Trophoblast cell (in vitro differentiated cells and primary cell): Measurements from ENCODE around the gene TNK1.
A peak's percentile ranks its signal among the peaks of the same experiment; 100 is the strongest.

Source experiments
- DNase-seq, 2 donors: peaks; one replicate each; pipeline ENCODE4 v3.0.0-alpha.2; 2016
- H2AFZ ChIP-seq: 2 replicates; pipeline ENCODE4 v1.6.1; 2013; ENCODE audit warnings: low read length, moderate library complexity, mild to moderate bottlenecking; ENCODE audit not compliant: insufficient read depth, poor library complexity
- H2AK5ac ChIP-seq: 2 replicates; pipeline ENCODE4 v1.6.1; 2013; ENCODE audit warnings: mild to moderate bottlenecking, low read length
- H2BK120ac ChIP-seq: 2 replicates; pipeline ENCODE4 v1.6.1; 2013; ENCODE audit warnings: low read length, mild to moderate bottlenecking, moderate library complexity; ENCODE audit not compliant: insufficient read depth, poor library complexity
- H2BK12ac ChIP-seq: 2 replicates; pipeline ENCODE4 v1.6.1; 2013; ENCODE audit warnings: mild to moderate bottlenecking, low read length, moderate library complexity
- H2BK5ac ChIP-seq: 2 replicates; pipeline ENCODE4 v1.6.1; 2013; ENCODE audit warnings: low read length, low read depth, moderate library complexity, mild to moderate bottlenecking; ENCODE audit not compliant: poor library complexity
- H3K14ac ChIP-seq: 2 replicates; pipeline ENCODE4 v1.6.1; 2013; ENCODE audit warnings: mild to moderate bottlenecking, low read length
- H3K18ac ChIP-seq: 2 replicates; pipeline ENCODE4 v1.6.1; 2013; ENCODE audit warnings: mild to moderate bottlenecking, low read length
- H3K23ac ChIP-seq: 2 replicates; pipeline ENCODE4 v1.6.1; 2013; ENCODE audit warnings: low read length
- H3K27ac ChIP-seq: 2 replicates; pipeline ENCODE4 v1.5.1; 2013; ENCODE audit warnings: low read depth, mild to moderate bottlenecking, inconsistent platforms, low read length, moderate library complexity
- H3K27me3 ChIP-seq: 2 replicates; pipeline ENCODE4 v1.6.1; 2013; ENCODE audit warnings: inconsistent platforms, mild to moderate bottlenecking, low read length, moderate library complexity; ENCODE audit not compliant: insufficient read depth
- H3K36me3 ChIP-seq, 2 experiments: 1 replicate in 1 of 2; 2 replicates in 1 of 2; pipeline ENCODE4 v1.6.1; 2013; ENCODE audit warnings: low read length in 2 of 2, mild to moderate bottlenecking in 2 of 2, moderate library complexity in 1 of 2; ENCODE audit not compliant: insufficient read depth in 2 of 2, control insufficient read depth in 1 of 2
- H3K4ac ChIP-seq: 2 replicates; pipeline ENCODE4 v1.6.1; 2013; ENCODE audit warnings: low read depth, mild to moderate bottlenecking, low read length, moderate library complexity
- H3K4me1 ChIP-seq, 2 experiments: 1 replicate in 1 of 2; 2 replicates in 1 of 2; pipeline ENCODE4 v1.6.1; 2013; ENCODE audit warnings: low read length in 2 of 2, mild to moderate bottlenecking in 2 of 2, moderate library complexity in 1 of 2; ENCODE audit not compliant: insufficient read depth in 2 of 2, control insufficient read depth in 1 of 2
- H3K4me2 ChIP-seq: 2 replicates; pipeline ENCODE4 v1.6.1; 2013; ENCODE audit warnings: inconsistent platforms, mild to moderate bottlenecking, low read length, moderate library complexity
- H3K4me3 ChIP-seq: 2 replicates; pipeline ENCODE4 v1.5.1; 2013; ENCODE audit warnings: mild to moderate bottlenecking, low read depth, low read length, inconsistent platforms
- H3K79me1 ChIP-seq: one replicate; pipeline ENCODE4 v1.6.1; 2013; ENCODE audit warnings: low read length
- H3K79me2 ChIP-seq: 2 replicates; pipeline ENCODE4 v1.6.1; 2013; ENCODE audit warnings: low read length, mild to moderate bottlenecking; ENCODE audit not compliant: control insufficient read depth, insufficient read depth, poor library complexity
- H3K9ac ChIP-seq: 2 replicates; pipeline ENCODE4 v1.6.1; 2013; ENCODE audit warnings: mild to moderate bottlenecking, low read length
- H3K9me3 ChIP-seq: 2 replicates; pipeline ENCODE4 v1.6.1; 2013; ENCODE audit warnings: low read depth, mild to moderate bottlenecking, control low read depth, inconsistent platforms, low read length; ENCODE audit not compliant: insufficient read depth
- H4K12ac ChIP-seq: 2 replicates; pipeline ENCODE4 v1.6.1; 2013; ENCODE audit warnings: low read depth, mild to moderate bottlenecking, low read length, moderate library complexity
- H4K8ac ChIP-seq: 2 replicates; pipeline ENCODE4 v1.6.1; 2013; ENCODE audit warnings: low read depth, mild to moderate bottlenecking, low read length, moderate library complexity
- H4K91ac ChIP-seq: one replicate; pipeline ENCODE4 v1.6.1; 2013; ENCODE audit warnings: low read depth, mild to moderate bottlenecking, low read length, moderate library complexity
- WGBS: extraction: QIAGEN DNeasy Blood & Tissue Kit; methylation state at CpG from one replicate; pipeline ENCODE4 v1.1.7; 2013; ENCODE audit warnings: missing lambda C conversion rate; ENCODE audit not compliant: insufficient read length, insufficient coverage; ENCODE audit errors: extremely low coverage; 5-methylcytosine and 5-hydroxymethylcytosine counted together

The TNK1 gene

GRCh38 chr17:7354262-7354843 lies 26.5 kb upstream of the TNK1 start:
- no peak overlapping the region for H2BK5ac ChIP-seq
- H4K12ac ChIP-seq, result no peak overlapping the region
- no CpG with 5 or more reads among the region's 9 CpGs for WGBS
- H3K18ac ChIP-seq, result no peak overlapping the region
- H3K23ac ChIP-seq, result no peak overlapping the region
- H3K4me1 ChIP-seq, result peaks cover 20 to 24% of the 10 kb centered on the region in 2 experiments
- H3K79me2 ChIP-seq, result peaks cover 13% of the 10 kb centered on the region
- DNase-seq, result peak; percentile 52 to 63
- H3K14ac ChIP-seq, result no peak overlapping the region
- H4K91ac ChIP-seq, result no peak overlapping the region
- H3K9ac ChIP-seq, result no peak overlapping the region
- no peak overlapping the region for H2BK120ac ChIP-seq
- no peak overlapping the region for H3K4me3 ChIP-seq
- no peak overlapping the region for H3K4ac ChIP-seq
- no peak overlapping the region for H4K8ac ChIP-seq
- no peak overlapping the region for H3K4me2 ChIP-seq
- no peak overlapping the region for H2BK12ac ChIP-seq
- H3K79me1 ChIP-seq, result peaks cover 22% of the 10 kb centered on the region
- no peaks in the 10 kb centered on the region for H3K36me3 ChIP-seq
- H3K9me3 ChIP-seq, result no peaks in the 10 kb centered on the region
- no peak overlapping the region for H2AFZ ChIP-seq
- peak overlapping the region; percentile 15 for H2AK5ac ChIP-seq
- no peak overlapping the region for H3K27ac ChIP-seq
- no peaks in the 10 kb centered on the region for H3K27me3 ChIP-seq

DNA sequence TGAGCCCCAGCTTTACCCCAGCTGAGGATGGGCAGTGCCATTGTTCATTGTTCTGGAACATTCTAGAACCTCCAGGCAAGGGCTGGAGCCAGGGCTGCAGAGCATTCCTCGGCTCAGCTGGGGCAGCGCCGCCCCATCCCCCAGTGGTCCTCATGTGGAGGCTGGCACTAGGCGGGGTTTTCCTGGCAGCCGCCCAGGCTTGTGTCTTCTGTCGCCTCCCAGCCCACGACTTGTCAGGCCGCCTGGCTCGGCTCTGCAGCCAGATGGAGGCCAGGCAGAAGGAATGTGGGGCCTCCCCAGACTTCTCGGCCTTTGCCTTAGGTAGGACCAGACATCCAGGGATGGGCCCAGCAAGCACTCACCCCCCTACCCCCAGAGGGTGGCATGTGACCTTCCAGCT lies 25.8 kb upstream of the TNK1 start, which contains the start of gene TMEM95:
TSS of gene TMEM95 (plus strand) at position 104 of the 400 bp plus-strand sequence. CDS start at position 153, 49 bp downstream.
- Histone ChIP-seq H3K79me1 (peaks cover 19% of the 10 kb centered on the region), H3K9me3 (no peaks in the 10 kb centered on the region), H3K4me2 (no peak within 1 kb of the TSS), H3K14ac (no peak within 1 kb of the TSS), H3K18ac (no peak within 1 kb of the TSS), H2BK12ac (no peak within 1 kb of the TSS), H3K23ac (no peak within 1 kb of the TSS), H3K4ac (no peak within 1 kb of the TSS), H3K79me2 (peaks cover 13% of the 10 kb centered on the region), H2AK5ac (peak within 1 kb of the TSS; percentile 15), H3K36me3 (no peaks in the 10 kb centered on the region), H2BK120ac (no peak within 1 kb of the TSS), H3K27ac (no peak within 1 kb of the TSS), H4K12ac (no peak within 1 kb of the TSS), H2AFZ (no peak within 1 kb of the TSS), H4K91ac (no peak within 1 kb of the TSS), H3K27me3 (no peaks in the 10 kb centered on the region), H3K4me3 (no peak within 1 kb of the TSS), H2BK5ac (no peak within 1 kb of the TSS), H3K4me1 (peaks cover 17 to 20% of the 10 kb centered on the region in 2 experiments), H3K9ac (no peak within 1 kb of the TSS), H4K8ac (no peak within 1 kb of the TSS)
- no peak for DNase-seq
- no CpG with 5 or more reads among the region's 10 CpGs for WGBS

- no peak overlapping the region for H4K91ac ChIP-seq
- H3K4ac ChIP-seq, result no peak overlapping the region
- H2BK120ac ChIP-seq, result no peak overlapping the region
- no peak overlapping the region for H2BK12ac ChIP-seq
- no peak overlapping the region for H3K23ac ChIP-seq
- no peak overlapping the region for H3K4me2 ChIP-seq
- DNase-seq, result no peak
- no peak overlapping the region for H2BK5ac ChIP-seq
- no peak overlapping the region for H4K8ac ChIP-seq
- no peak overlapping the region for H3K18ac ChIP-seq
- H3K27ac ChIP-seq, result no peak overlapping the region
- H2AK5ac ChIP-seq, result no peak overlapping the region
- H3K9me3 ChIP-seq, result no peaks in the 10 kb centered on the region
- H3K27me3 ChIP-seq, result no peaks in the 10 kb centered on the region
- no peaks in the 10 kb centered on the region for H3K36me3 ChIP-seq
- H3K4me3 ChIP-seq, result no peak overlapping the region
- no CpG with 5 or more reads among the region's 8 CpGs for WGBS
- no peak overlapping the region for H3K14ac ChIP-seq
- H3K9ac ChIP-seq, result no peak overlapping the region
- H4K12ac ChIP-seq, result no peak overlapping the region
- H3K79me2 ChIP-seq, result peaks cover 13% of the 10 kb centered on the region
- peaks cover 18% of the 10 kb centered on the region for H3K79me1 ChIP-seq
- no peak overlapping the region for H2AFZ ChIP-seq
- peaks cover 17 to 20% of the 10 kb centered on the region in 2 experiments for H3K4me1 ChIP-seq
These were observed 25.3 kb upstream of the TNK1 start for GRCh38 chr17:7355573-7355972.

- H2AK5ac ChIP-seq, result no peak overlapping the region
- no peak overlapping the region for H3K4ac ChIP-seq
- H3K4me1 ChIP-seq, result peaks cover 17 to 20% of the 10 kb centered on the region in 2 experiments
- H3K9ac ChIP-seq, result no peak overlapping the region
- H3K27me3 ChIP-seq, result no peaks in the 10 kb centered on the region
- no peak overlapping the region for H3K4me2 ChIP-seq
- H3K36me3 ChIP-seq, result no peaks in the 10 kb centered on the region
- no peak overlapping the region for H3K14ac ChIP-seq
- peaks cover 9% of the 10 kb centered on the region for H3K79me2 ChIP-seq
- DNase-seq, result peak; percentile 87 to 93
- no peak overlapping the region for H3K4me3 ChIP-seq
- H2BK120ac ChIP-seq, result no peak overlapping the region
- no peak overlapping the region for H3K27ac ChIP-seq
- H2BK5ac ChIP-seq, result no peak overlapping the region
- H3K79me1 ChIP-seq, result peaks cover 13% of the 10 kb centered on the region
- no peak overlapping the region for H4K12ac ChIP-seq
- whole genome bisulfite sequencing, result no CpG with 5 or more reads among the region's 12 CpGs
- no peaks in the 10 kb centered on the region for H3K9me3 ChIP-seq
- no peak overlapping the region for H2AFZ ChIP-seq
- no peak overlapping the region for H2BK12ac ChIP-seq
- no peak overlapping the region for H3K23ac ChIP-seq
- H4K8ac ChIP-seq, result no peak overlapping the region
- no peak overlapping the region for H4K91ac ChIP-seq
- no peak overlapping the region for H3K18ac ChIP-seq
These were observed 24.8 kb upstream of the TNK1 start for GRCh38 chr17:7356072-7356549.
